ENCODE data around the gene LRRC73.

- TF ChIP-seq CTCF (conservative IDR thresholded peaks at IDR 0.05; ENCODE audit: low read depth, low read length) = no peak
- no peak for TF ChIP-seq EZH2 (IDR thresholded peaks at IDR 0.05; ENCODE audit: borderline replicate concordance, low read depth, low read length, poor library complexity, severe bottlenecking)
These were observed 33.4 kb downstream of the LRRC73 start for GRCh38 chr6:43476746-43477145.

Measured in A673 (cell line).